Ramos (cell line): ENCODE data around the gene KCNAB1.

Experiments used
- in situ Hi-C: fragments of 300-500 bp; cut with MboI; formaldehyde crosslinking; loops from one replicate; pipeline ENCODE4 v1.14.3; 2022; ENCODE audit warnings: low sequenced_read_pairs; ENCODE audit not compliant: unreplicated experiment

The KCNAB1 gene

DNA sequence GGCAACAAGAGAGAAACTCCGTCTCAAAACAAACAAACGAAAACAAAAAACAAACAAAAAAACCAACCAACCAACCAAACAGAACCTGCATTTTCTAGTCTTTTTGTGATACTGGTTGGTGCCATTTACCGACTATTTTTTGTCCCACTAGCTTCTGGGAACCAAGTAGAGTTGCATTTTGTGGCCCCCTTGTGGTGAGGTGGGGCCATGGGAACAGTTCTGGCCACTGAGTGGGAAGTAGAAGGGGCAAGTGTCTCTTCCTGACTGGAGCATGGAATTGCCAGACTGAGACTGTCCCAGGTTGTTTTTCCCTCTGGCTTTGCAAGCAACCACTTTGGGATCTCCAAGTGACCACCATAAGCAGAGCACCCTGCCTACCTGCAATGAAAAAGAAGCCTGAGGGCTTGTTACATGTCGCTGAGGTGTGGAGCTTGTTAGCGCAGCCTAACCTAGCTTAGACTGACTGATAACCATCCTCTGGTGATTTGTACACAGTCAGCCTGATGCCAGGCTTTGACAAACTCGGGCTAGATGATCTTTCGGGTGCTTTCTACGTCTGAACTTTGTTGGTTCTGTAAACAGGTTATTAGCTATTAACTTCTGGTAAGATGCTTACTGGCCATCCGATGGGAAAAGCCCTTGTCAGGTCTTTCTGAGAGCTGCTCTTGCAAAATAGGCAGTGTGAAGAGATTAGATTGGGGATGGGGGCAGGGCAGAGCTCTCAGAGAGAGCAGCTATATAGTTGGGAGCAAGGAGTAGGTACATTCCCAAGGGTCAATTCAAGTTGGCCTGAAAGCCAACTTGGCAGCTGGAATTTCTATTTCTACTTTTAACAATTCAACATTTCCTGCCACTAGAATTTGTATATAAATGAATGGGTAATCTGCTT, 262.3 kb downstream of the KCNAB1 start:
- in situ Hi-C loops, result no loop called here

DNA sequence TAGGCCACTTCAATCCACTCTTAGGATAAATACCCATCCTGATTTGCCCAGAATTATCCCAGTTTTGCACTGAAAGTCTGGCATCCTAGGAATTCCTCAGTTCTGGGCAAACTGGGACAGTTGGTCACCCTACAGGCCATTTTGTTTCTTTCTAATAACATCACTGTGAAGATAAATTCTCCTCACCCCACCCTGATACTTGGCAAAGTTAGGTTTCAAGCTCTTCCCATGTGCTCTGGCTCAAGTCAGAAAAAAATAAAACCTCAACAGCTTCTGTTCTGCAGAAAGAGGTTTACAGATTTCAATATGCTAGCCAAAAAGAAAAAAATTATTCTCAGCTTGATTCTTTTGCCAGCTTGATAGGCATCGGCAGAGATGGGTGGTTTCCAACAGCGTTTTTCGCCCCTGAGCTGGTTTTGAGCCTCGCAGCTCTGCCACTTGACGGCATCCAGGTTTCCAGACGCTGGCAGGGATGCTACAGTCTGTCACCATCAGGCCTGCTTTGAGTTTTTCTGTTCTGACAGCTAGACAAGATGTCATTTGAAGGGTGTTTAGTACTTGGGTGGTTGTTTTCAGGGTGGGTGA, 263.2 kb downstream of the KCNAB1 start:
- in situ Hi-C loops, result no loop called here

DNA sequence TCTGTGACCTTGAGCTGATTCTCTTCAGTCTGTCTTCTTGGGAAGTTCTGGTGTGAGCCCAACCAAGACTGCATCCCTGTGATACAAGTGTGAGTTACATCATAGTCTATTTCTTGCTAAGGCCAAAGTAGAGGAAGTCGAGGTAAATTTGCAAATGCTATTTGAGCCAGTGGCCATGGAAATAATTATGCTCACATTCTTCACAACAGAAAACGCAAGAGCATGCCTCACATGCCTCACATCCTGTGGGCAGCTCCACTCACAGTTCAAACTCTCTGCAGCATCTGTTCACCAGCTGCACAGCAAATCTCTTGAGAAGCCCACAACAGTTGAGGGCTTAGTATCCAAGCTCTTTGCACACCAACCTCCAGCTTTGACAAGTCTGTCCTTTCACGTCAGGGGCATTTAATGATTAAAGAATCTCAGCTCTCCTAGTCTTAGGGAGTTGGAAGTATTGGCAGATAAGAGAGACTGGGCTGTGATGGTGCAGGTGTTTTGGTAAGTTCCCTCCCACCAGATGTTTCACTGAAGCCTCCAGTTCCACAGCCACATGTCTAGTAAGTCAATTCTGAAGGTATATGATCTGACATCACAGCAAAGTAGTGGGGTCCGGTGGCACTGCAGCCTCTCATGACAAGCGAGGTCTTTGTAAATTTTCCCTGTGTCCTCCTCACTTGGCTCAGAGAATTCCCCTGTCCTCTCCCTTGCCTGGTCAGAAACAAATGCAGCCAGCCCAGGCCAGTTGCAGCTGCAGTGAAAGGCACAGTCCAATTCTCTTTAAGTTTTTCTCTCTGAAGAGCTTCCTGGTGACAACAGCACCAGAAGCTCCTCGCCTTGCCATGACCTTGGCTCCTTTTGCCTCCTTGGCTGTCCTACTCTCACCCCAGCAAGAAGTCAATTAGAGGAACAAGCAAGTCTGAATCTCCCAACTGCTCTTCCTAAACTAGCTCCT, 268.4 kb downstream of the KCNAB1 start:
- in situ Hi-C loops, result no loop called here

DNA sequence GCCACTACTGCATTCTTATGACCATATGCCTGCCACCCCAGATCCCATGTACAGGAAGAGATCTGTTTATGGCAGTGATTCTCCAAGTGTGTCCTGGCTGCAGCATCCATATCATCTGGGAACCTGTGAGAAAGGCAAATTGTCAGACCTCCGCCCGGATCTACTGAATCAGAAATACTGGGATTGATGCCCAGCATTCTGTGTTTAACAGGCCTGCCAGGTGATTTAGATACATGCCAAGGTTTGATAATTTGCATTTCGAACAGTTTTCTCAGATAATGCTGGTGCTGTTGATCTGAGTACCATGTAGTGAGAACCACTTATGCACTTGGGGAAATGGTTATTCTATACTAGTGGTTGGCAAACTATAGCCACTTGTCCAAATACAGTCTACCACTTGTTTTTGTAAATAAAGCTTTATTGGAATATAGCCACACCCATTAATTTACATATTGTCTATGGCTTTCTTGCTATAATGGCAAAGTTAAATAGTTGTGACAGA, 269.1 kb downstream of the KCNAB1 start:
- in situ Hi-C loops, result no loop called here

DNA sequence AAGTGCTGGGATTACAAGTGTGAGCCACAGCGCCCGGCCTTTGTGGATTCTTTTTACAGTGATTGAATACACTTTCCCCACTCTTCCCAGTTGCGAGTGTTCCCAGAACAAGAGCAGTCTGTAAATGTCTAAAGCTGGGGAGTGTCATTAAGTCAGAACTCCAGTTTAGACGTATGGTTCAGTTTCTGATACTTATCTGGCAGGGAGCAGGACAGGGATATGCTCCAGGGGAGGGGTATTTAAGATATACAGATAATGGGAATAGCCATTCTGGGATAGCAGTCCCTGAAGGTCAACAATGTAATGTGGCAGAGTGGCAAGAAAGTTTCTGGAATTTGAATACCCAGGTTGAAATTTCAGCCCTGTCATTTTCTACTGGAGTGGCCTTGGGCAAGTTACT, 270.5 kb downstream of the KCNAB1 start:
- in situ Hi-C loops, result no loop called here

DNA sequence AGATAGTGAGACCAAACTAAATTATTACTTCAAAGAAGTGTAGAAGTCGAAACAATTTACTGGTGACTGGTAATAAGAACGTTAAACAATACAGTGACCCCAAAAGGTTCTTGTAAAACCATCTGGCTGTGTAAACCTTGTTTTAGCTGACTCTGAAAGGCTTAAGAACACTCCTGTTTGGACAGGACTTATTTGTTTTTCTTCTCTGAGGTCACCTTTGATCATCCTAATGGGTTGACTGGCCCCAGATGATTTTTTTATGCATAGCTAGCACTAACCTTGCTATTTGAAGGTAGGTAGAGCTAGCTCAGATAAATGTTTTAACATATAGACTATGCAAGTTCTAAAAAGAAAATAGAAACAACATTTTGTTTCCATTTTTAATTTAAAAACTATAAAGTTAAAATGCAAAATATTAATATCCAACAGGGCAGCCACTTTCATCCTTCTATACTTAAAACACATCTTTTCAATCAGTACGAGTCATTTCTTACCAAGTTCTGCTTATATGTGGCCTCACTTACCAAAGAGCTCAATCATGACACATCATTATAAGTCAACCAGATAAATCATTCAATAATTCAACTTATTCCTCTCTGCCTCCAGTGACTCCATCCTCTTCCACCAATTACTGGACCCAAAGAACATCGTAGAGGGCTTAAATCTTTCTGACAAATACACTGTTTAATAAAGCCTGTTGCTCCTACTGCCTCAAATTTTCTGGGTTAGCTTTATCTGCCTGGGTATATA, 275.8 kb downstream of the KCNAB1 start:
- in situ Hi-C loops, result no loop called here

DNA sequence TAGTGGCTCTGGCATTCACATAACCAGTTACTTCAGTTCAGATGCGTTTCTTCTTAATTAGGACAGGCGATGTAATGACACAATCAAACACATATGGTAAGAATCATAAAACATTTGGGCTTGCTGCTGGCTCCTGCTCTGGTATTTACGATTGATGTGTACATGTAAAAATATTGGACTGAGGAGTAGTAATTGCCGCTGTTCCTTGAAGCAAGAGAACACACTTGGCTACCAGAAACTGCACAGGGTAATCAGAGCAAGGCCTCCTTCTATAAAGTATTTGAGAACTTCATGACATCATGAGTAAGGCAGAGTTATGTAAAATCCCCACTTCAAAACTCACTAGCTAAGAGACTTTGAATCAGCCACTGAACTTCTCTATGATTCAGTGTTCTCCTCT, 276.5 kb downstream of the KCNAB1 start:
- in situ Hi-C loops, result no loop called here

DNA sequence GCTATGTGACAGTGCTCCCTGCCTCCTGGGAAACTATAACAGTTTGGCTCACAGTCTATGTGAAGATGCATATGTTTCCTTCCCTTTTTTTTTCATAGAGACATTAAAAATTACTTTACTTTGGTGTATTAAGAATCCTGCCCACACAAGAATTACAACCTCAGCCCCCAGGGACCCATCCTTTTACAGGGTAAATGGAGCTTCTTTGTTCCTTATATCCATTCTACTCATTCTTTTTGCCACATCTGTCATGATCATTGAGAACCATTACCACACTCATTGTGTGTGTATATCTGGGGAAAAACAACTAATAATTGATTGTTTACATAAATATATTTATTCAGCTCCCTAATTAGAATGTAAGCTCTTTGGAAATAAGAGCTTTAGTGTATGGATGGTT, 277.2 kb downstream of the KCNAB1 start:
- in situ Hi-C loops, result no loop called here

DNA sequence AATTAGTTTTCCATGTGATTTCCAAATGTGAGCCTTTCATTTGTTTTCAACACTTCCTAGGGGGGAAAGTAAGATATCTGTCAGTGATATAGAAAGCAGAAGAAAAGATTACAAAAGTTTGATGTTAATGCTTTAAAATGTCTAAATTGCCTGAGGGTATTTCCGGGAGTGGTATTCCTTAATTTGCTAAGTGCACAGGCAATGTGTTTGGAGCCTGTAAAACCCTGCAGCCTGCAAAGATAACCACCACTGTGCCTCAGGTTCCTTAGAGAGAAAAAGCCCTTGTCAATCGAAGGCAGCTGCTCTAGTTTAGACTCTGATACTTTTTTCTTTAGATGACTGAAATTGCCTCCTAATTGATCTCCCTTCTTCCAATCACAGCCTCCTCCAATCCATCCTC, 279.7 kb downstream of the KCNAB1 start:
- in situ Hi-C loops, result no loop called here

DNA sequence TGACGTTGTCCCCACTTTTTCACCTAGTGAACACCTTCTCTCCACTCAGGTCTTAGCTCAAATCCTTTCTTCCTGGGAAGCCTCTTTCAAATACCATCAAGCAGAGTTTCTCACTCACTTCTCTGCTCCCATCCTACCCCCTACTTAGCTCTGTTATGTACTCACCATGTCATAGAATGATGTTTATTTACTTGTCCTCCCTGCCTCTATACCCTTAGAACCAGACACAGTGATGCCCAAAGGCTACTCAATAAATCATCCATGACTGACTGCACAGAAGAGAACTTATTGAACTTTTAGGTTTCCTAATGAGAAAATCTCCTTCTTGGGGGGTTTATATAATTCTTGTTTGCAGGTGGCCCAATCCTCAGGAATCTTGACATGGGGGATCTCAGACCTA, 280.4 kb downstream of the KCNAB1 start:
- in situ Hi-C loops, result no loop called here

DNA sequence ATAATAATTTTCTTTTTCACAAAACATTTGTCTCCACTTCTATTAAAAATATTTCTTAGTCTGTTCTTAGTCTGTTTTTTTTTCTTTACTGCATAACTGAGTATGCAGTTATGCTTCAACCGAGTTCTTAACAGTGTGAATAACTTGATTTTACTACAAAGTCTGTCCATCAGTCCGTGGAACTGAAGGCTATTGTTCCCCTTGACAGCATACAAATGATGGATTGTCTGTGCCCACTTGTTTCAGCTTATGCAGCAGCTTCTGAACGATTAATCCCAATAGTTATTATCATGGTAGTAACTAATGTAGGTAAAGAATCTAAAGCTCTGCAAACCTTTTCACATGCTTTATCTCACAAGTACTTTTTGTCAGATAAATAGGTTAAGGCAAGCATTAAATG, 283.8 kb downstream of the KCNAB1 start:
- in situ Hi-C loops, result no loop called here

DNA sequence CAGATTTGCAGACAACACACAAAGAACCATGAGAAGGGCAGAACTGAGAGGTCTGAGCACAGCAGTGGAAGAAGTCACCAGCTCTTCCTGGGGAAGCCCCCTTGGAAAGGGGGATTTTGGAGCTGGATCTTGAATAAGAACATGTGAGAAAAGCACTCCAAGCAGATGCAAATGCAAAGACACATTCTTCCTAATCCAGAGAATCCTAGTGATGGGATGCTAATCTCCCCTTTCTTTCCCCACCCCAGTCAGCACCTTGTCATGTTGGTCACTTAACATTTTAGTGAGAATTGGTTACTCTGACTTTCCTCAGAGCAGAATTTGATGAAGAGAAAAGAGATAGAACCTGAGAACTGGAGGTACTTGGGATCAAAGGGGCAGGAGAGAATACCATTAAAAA, 286.0 kb downstream of the KCNAB1 start:
- in situ Hi-C loops, result no loop called here

DNA sequence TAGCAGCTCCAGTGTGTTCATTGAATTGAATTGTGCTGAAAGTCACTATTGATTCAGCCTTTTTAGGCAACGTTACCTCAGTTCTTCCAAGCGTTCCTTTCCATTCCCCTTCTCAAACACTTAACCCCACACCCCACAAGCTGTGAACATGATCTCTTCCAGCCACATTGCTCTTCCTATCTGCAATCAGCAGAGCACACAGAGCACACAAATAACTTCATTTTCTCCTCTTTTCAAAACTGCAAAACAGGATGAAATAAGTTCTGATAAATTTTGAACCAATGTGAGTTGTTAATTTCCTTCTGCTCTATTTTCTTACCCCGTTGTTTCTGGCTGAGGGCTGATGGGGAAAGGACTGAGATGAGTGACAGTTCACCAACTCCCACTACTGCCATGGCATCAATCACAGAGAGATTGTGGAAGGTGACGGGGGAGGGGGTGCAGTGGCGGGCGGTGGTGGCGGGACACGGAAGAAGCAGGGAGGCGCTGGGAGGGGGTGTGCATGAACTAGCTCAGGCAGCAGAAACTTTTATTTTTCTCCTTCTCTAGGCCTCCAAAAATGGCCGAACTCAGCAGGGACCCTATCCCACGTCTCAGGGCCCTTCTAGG, 287.3 kb downstream of the KCNAB1 start:
- in situ Hi-C loops, result no loop called here

DNA sequence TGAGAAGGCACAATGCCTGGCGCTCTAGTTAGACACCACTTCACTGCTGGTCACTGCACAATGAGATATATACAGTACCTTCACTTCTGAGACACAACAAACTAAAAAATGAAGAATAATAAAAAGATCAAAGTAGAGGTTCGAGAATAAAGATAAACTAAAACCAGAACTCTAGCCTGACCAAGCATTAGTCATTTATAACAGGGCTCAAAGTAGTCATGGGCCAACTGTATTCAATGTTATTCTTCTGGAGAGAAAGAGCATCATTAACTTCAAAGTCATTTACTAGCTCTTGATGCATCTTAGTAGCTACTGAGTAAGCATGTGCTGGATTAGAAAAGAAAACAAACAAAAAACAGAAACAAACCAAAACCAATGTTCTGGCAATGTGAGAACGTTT, 289.3 kb downstream of the KCNAB1 start:
- in situ Hi-C loops, result no loop called here

DNA sequence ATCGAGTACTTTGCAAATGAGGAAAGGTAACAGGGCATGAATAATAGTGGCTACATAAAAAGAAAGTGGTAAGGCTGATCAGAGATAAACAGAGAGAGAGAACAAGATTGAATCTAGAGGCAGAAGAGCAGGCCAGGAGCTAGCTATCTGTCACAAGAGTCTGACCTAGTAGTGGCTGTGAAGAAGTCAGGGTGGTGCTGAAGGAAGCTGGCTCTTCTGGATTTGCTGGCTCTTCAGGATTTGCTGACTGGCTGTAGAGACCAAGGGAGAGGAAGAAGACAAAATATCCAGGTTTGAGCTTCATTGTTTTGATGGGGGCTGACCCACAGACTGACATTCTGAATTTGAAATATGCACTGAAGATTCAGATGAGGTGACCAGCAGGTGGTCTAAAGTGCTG, 292.2 kb downstream of the KCNAB1 start:
- in situ Hi-C loops, result no loop called here

DNA sequence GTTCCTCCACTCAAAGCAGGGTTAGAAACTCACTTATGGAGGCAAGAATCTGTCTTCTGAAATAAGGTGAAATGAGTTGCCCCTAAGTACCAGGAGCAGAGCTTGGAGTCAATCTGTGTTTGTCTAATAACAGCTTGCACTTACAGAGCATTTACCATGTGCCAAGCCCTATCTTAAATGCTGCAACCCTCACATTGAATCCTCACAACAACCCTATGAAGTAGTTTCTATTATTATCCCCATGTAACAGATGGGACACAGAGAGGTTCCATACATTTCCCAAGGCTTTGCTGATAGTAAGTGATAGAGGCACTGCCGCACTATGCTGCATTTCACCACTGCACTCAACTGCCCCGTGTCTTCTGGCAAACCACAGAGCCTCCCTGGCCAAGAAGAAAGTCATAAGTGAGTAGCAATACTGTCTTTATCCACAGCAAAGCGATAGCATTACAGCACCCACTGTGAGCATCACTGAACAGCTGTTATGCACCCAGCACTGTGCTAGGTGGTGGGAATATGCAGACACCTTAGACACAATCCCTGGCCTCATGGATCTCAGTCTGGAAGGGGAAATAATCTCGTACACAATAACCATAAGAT, 293.0 kb downstream of the KCNAB1 start:
- in situ Hi-C loops, result no loop called here

DNA sequence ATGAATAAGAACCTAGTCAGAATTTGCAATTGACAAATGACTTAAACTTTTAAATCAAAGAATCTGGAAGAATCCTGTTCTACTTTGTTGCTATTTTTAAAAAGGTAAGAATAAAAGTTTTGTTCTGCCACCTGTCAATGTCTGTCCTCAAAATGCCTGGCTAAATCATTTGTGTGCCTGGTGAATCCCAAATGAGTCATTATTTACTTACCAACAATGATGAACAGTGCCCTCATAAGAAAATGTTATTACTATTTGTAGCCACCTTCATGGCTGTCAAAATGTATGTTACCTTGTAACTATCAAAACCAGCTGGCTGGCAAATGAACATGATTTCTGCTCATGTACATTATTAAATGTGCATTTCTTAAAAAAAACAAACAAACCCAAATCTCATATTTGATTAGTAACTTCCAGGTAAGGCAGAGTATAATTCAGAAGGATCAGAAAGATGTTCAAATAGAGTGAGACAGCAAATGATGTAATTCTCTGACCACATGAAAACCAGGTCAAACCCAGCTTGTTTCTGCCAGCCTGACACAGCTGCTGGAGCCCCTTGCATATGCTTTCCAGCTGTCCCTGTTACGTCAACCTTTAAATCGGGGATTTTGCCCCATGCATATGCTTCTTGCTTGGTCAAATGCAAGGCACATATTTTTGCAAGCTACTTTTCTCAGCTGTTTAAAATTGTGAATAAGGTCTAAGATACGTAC, 296.6 kb downstream of the KCNAB1 start:
- in situ Hi-C loops, result no loop called here

DNA sequence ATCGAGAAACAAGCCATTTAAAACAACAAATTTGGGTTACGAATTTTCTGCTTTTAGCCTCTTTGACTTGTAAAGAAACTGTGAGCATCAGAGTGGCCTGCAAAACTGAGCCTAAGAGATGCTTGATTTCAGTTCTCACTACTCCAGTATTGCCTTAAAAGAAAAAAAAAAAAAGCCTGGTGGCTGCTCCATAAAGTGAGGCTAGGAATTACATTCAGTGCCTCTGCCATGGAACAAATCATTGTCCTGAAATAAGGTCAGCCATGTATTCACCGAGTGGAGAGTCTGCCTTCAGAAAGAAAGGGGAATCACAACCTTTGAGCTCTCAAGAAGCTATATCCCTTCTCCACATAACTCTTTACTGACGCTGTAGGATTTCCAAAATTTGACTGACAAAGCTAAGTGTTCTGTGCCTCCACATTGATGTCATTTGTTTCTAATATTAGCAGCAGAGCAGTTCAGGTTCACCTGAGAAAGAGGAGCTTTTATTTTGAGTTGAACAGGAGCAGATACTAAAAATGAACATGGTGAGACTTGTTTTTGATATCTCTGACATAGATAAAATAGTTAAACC, 297.3 kb downstream of the KCNAB1 start:
- in situ Hi-C loops, result no loop called here
